Activated CD8-positive, alpha-beta memory T cell treated with anti-CD3 and anti-CD28 coated beads, Interleukin-2, amount 10 ng/mL, durations not matched to agents 7 days and 5 days (primary cell): ENCODE results near the gene ADK. TPM values are rescaled to one million over a fixed set of nuclear protein-coding genes. Genes with fewer than 3 reads are reported as not detected.

Experiments
- ATAC-seq: fragments of 150-1000 bp; cut with Tn5 transposase; one replicate; pipeline ENCODE4 v1.10.0; 2021; ENCODE audit warnings: moderate library complexity
- CTCF ChIA-PET: fragments of 350-600 bp; sonication (Branson Sonifier 250); formaldehyde crosslinking; loops from one replicate; lab custom pipeline; 2021; ENCODE audit warnings: antibody characterized with exemption; lab: Charles Lee
- DNase-seq: peaks from one replicate; pipeline ENCODE4 v3.0.0-alpha.2; 2020
- H3K27ac Mint-ChIP-seq: one replicate; pipeline ENCODE4 v1.8.0; 2021; ENCODE audit warnings: mild to moderate bottlenecking, mixed read lengths
- H3K27me3 Mint-ChIP-seq: one replicate; pipeline ENCODE4 v1.8.0; 2021; ENCODE audit warnings: mixed read lengths
- H3K36me3 Mint-ChIP-seq: one replicate; pipeline ENCODE4 v1.8.0; 2021; ENCODE audit warnings: mild to moderate bottlenecking, mixed read lengths
- H3K4me1 Mint-ChIP-seq: one replicate; pipeline ENCODE4 v1.8.0; 2021; ENCODE audit warnings: mixed read lengths
- H3K4me3 Mint-ChIP-seq: one replicate; pipeline ENCODE4 v1.8.0; 2021; ENCODE audit warnings: mild to moderate bottlenecking, moderate library complexity, mixed read lengths
- H3K9me3 Mint-ChIP-seq: one replicate; pipeline ENCODE4 v1.8.0; 2022; ENCODE audit warnings: low read depth, mixed read lengths
- total RNA-seq, 2 experiments: library from RNA; stranded (reverse); gene quantifications; one replicate each; pipeline ENCODE4 v1.2.3, GENCODE V29; 2021

The ADK gene
- total RNA-seq, 2 experiments from 2014 or later = 38.3 to 46.2 TPM

DNA sequence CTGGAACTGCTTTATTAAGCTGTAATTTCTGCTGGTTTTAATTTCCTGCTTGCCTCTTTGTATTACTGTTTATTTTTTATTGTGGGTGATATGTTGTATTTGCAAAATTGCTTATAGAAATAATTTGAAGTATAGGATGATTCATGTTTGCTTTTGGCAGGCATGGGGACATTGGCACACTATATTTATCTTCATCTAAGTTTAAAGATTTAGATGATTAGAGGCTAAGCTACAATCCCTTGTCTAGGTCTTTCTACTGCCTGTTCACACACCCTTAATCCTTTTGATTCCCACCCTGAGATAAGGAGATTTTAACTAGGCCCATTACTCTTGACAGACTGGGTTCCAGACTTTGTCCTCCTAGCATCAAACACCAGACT is 492.6 kb downstream of the ADK start:
- CTCF ChIA-PET = no interaction called here
- no peak overlapping the region for H3K27ac Mint-ChIP-seq
- no peaks in the 10 kb centered on the region for H3K27me3 Mint-ChIP-seq
- H3K36me3 Mint-ChIP-seq = peaks cover 17% of the 10 kb centered on the region
- no peak overlapping the region for H3K4me3 Mint-ChIP-seq
- H3K9me3 Mint-ChIP-seq = peaks cover 5% of the 10 kb centered on the region
- DNase-seq (no peak), ATAC-seq (no peak)
- no peaks in the 10 kb centered on the region for H3K4me1 Mint-ChIP-seq

GRCh38 chr10:74644738-74645137 is 493.7 kb downstream of the ADK start:
- peaks cover 5% of the 10 kb centered on the region for H3K9me3 Mint-ChIP-seq
- H3K4me3 Mint-ChIP-seq = no peak overlapping the region
- CTCF ChIA-PET = no interaction called here
- DNase-seq (no peak), ATAC-seq (no peak)
- H3K4me1 Mint-ChIP-seq = no peaks in the 10 kb centered on the region
- no peak overlapping the region for H3K27ac Mint-ChIP-seq
- H3K27me3 Mint-ChIP-seq = no peaks in the 10 kb centered on the region
- H3K36me3 Mint-ChIP-seq = peaks cover 15% of the 10 kb centered on the region

- DNase-seq = no peak
- Mint-ChIP-seq H3K27me3 (no peaks in the 10 kb centered on the region), H3K4me3 (no peak overlapping the region), H3K4me1 (no peaks in the 10 kb centered on the region), H3K36me3 (peaks cover 17% of the 10 kb centered on the region), H3K9me3 (peaks cover 5% of the 10 kb centered on the region), H3K27ac (no peak overlapping the region)
- ATAC-seq = no peak
- CTCF ChIA-PET = interaction anchor here (1.6 kb wide), 1 partner anchor 19 kb away, joined by 3 read pairs; no protein-coding TSS in a partner anchor
Observed at GRCh38 chr10:74645692-74646091, 494.7 kb downstream of the ADK start.

GRCh38 chr10:74650613-74651012 is 499.6 kb downstream of the ADK start:
- Mint-ChIP-seq H3K27me3 (no peaks in the 10 kb centered on the region), H3K9me3 (no peaks in the 10 kb centered on the region), H3K36me3 (peaks cover 4% of the 10 kb centered on the region), H3K4me3 (no peak overlapping the region), H3K27ac (no peak overlapping the region), H3K4me1 (no peaks in the 10 kb centered on the region)
- CTCF ChIA-PET = no interaction called here
- ATAC-seq (no peak), DNase-seq (no peak)

DNA sequence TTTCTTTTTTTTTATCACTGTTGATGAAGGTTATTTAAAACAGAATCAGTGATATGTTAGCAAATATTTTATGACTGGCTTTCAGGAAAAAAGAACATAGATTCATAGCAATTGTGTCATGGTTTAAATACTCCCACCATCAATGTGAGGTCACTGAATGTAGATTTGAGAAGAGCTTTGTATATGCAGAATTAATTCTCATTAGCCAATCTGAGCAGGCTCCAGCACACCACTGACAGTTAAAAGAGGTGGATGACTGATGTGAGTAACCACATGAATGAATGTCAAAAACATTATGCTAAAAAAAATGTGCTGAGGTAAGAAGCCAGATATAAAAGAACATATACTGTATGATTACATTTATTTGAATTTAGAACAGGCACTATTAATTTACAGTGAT is 500.5 kb downstream of the ADK start:
- Mint-ChIP-seq H3K36me3 (peaks cover 4% of the 10 kb centered on the region), H3K4me1 (no peaks in the 10 kb centered on the region), H3K27me3 (no peaks in the 10 kb centered on the region), H3K27ac (no peak overlapping the region), H3K9me3 (no peaks in the 10 kb centered on the region), H3K4me3 (no peak overlapping the region)
- CTCF ChIA-PET = no interaction called here
- DNase-seq = no peak
- ATAC-seq = no peak

DNA sequence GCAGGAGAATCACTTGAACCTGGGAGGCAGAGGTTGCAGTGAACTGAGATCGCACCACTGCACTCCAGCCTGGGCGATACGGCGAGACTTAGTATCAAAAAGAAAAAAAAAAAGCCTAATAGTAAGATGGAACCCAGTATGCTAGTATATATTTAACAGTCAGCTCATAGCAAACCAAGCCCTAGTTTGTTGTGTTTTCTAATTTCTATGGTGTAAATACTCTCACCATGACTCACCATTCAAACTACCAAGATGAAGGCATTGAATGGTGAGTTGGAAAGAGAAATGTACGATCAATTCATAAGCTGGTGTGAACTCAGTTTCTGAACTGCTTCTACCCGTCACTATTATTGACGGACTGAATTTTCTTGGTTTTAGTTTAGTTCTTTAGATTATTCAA is 501.6 kb downstream of the ADK start:
- Mint-ChIP-seq H3K27ac (no peak overlapping the region), H3K9me3 (no peaks in the 10 kb centered on the region), H3K36me3 (peaks cover 4% of the 10 kb centered on the region), H3K4me3 (no peak overlapping the region), H3K27me3 (no peaks in the 10 kb centered on the region), H3K4me1 (no peaks in the 10 kb centered on the region)
- ATAC-seq (no peak), DNase-seq (no peak)
- CTCF ChIA-PET = no interaction called here

- ATAC-seq (no peak), DNase-seq (no peak)
- Mint-ChIP-seq H3K9me3 (no peaks in the 10 kb centered on the region), H3K4me1 (no peaks in the 10 kb centered on the region), H3K4me3 (no peak overlapping the region), H3K27ac (no peak overlapping the region), H3K36me3 (no peaks in the 10 kb centered on the region), H3K27me3 (no peaks in the 10 kb centered on the region)
- CTCF ChIA-PET = interaction anchor here (1.3 kb wide), 1 partner anchor 80 kb away, joined by 4 read pairs; no protein-coding TSS in a partner anchor
Observed at GRCh38 chr10:74658511-74658910, 507.5 kb downstream of the ADK start.

DNA sequence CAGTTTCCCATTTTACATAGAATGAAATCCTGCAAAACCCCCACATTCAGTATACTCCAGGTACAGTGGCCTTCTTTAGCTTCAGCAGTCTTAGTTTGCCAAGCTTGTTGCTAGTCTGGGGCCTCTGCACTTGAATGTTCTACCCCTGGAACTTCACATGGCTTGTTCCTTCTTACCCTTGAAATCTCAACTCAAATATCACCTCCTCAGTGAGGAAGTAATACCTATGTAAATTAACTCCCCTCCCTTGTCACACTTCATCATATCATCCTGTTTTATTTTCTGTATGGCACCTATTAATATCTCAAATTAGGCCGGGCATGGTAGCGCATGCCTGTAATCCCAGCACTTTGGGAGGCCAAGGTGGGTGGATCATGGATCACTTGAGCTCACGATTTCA is 511.6 kb downstream of the ADK start:
- CTCF ChIA-PET = no interaction called here
- Mint-ChIP-seq H3K27me3 (no peaks in the 10 kb centered on the region), H3K9me3 (no peaks in the 10 kb centered on the region), H3K36me3 (no peaks in the 10 kb centered on the region), H3K4me1 (no peaks in the 10 kb centered on the region), H3K27ac (no peak overlapping the region), H3K4me3 (no peak overlapping the region)
- DNase-seq = no peak
- ATAC-seq = no peak

GRCh38 chr10:74669210-74669609 is 518.2 kb downstream of the ADK start:
- Mint-ChIP-seq H3K27me3 (no peaks in the 10 kb centered on the region), H3K4me1 (no peaks in the 10 kb centered on the region), H3K36me3 (peaks cover 29% of the 10 kb centered on the region), H3K4me3 (no peak overlapping the region), H3K27ac (no peak overlapping the region), H3K9me3 (peaks cover 4% of the 10 kb centered on the region)
- CTCF ChIA-PET = no interaction called here
- DNase-seq (no peak), ATAC-seq (no peak)

DNA sequence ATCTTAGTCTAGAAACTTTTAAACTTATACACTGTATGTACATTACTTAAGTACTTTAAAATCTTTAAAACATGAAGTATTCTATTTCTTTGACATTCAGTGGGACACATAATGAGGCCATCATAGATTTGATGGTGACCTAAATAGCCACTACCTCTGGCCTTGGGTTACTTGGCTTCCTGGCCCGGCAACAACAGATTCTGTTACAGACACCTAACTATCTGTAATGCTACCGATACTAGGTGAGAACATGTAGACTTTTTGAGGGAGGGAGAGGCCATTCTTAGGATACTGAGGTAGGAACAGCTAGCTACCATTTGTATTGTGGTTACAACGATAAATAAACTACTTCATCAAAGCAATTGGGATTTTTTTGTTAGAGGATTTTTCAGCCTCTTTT is 520.7 kb downstream of the ADK start:
- CTCF ChIA-PET = no interaction called here
- H3K27ac Mint-ChIP-seq = no peak overlapping the region
- H3K4me1 Mint-ChIP-seq = peaks cover 5% of the 10 kb centered on the region
- peaks cover 42% of the 10 kb centered on the region for H3K36me3 Mint-ChIP-seq
- no peaks in the 10 kb centered on the region for H3K27me3 Mint-ChIP-seq
- H3K4me3 Mint-ChIP-seq = no peak overlapping the region
- ATAC-seq (no peak), DNase-seq (no peak)
- H3K9me3 Mint-ChIP-seq = peaks cover 4% of the 10 kb centered on the region

- Mint-ChIP-seq H3K4me3 (no peak overlapping the region), H3K36me3 (peaks cover 45% of the 10 kb centered on the region), H3K27me3 (no peaks in the 10 kb centered on the region), H3K27ac (no peak overlapping the region), H3K4me1 (peaks cover 7% of the 10 kb centered on the region), H3K9me3 (peaks cover 4% of the 10 kb centered on the region)
- no peak for DNase-seq
- CTCF ChIA-PET = no interaction called here
- ATAC-seq = no peak
Observed at GRCh38 chr10:74672430-74673165, 521.6 kb downstream of the ADK start.

- Mint-ChIP-seq H3K36me3 (peaks cover 51% of the 10 kb centered on the region), H3K27me3 (no peaks in the 10 kb centered on the region), H3K27ac (no peak overlapping the region), H3K4me1 (peaks cover 8% of the 10 kb centered on the region), H3K4me3 (no peak overlapping the region), H3K9me3 (peaks cover 4% of the 10 kb centered on the region)
- CTCF ChIA-PET = no interaction called here
- no peak for ATAC-seq
- no peak for DNase-seq
Observed at GRCh38 chr10:74674927-74675326, 523.9 kb downstream of the ADK start.

DNA sequence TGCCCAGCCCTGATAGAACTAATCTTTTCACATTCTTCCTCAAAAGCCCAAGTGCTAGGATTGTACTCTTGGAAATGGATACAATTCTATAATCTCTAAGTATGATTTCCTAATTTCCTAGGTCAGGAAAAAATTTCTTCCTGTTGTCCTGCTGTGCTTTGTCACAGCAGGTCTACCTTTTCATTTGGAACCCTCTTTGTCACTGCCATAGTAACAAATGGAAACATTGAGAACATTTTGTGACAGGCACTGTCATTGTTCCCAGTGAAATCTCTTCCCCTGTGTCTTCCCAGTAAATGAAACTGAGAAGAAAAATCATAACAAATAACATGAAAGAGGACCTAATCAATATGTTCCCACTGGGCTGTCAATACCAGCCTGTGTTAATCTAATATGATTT is 524.5 kb downstream of the ADK start:
- H3K27ac Mint-ChIP-seq = no peak overlapping the region
- H3K4me3 Mint-ChIP-seq = no peak overlapping the region
- no peak for DNase-seq
- peaks cover 8% of the 10 kb centered on the region for H3K4me1 Mint-ChIP-seq
- H3K27me3 Mint-ChIP-seq = no peaks in the 10 kb centered on the region
- peaks cover 4% of the 10 kb centered on the region for H3K9me3 Mint-ChIP-seq
- H3K36me3 Mint-ChIP-seq = peaks cover 49% of the 10 kb centered on the region
- no peak for ATAC-seq
- CTCF ChIA-PET = no interaction called here

GRCh38 chr10:74677951-74678350 is 526.9 kb downstream of the ADK start:
- Mint-ChIP-seq H3K9me3 (peaks cover 3% of the 10 kb centered on the region), H3K27ac (no peak overlapping the region), H3K36me3 (peaks cover 43% of the 10 kb centered on the region), H3K4me1 (peaks cover 13% of the 10 kb centered on the region), H3K27me3 (no peaks in the 10 kb centered on the region), H3K4me3 (no peak overlapping the region)
- CTCF ChIA-PET = no interaction called here
- ATAC-seq (no peak), DNase-seq (no peak)
